ENCODE results near the gene ANXA4. TPM values are rescaled to one million over a fixed set of nuclear protein-coding genes. Genes with fewer than 3 reads are reported as not detected.
A peak's percentile ranks its signal among the peaks of the same experiment; 100 is the strongest.
"Not testable (repeated sequence)": the region's sequence is repeated elsewhere in the genome, so short reads cannot be mapped to it uniquely, and the experiment has no call there.

The ANXA4 gene
- total RNA-seq, 1 experiment from 2014 or later = 3.0 TPM

- H3K27me3 ChIP-seq (ENCODE audit: control insufficient read depth, insufficient read depth, low read length) = no peaks in the 10 kb centered on the region
- no peak for DNase-seq
- H3K36me3 ChIP-seq (replicated peaks; ENCODE audit: control insufficient read depth, insufficient read depth, low read length) = no peaks in the 10 kb centered on the region; the same call in 1 of the 2 replicates
- no peak overlapping the region for H3K4me3 ChIP-seq (ENCODE audit: insufficient read depth, low read depth, low read length)
Observed at GRCh38 chr2:69789772-69790600, 48.1 kb downstream of the ANXA4 start.

- no peak overlapping the region for H3K4me3 ChIP-seq (ENCODE audit: insufficient read depth, low read depth, low read length)
- no peaks in the 10 kb centered on the region for H3K27me3 ChIP-seq (ENCODE audit: control insufficient read depth, insufficient read depth, low read length)
- DNase-seq = no peak
- no peaks in the 10 kb centered on the region; the same call in 1 of the 2 replicates for H3K36me3 ChIP-seq (replicated peaks; ENCODE audit: control insufficient read depth, insufficient read depth, low read length)
Observed at GRCh38 chr2:69790601-69790959, 48.6 kb downstream of the ANXA4 start.

DNA sequence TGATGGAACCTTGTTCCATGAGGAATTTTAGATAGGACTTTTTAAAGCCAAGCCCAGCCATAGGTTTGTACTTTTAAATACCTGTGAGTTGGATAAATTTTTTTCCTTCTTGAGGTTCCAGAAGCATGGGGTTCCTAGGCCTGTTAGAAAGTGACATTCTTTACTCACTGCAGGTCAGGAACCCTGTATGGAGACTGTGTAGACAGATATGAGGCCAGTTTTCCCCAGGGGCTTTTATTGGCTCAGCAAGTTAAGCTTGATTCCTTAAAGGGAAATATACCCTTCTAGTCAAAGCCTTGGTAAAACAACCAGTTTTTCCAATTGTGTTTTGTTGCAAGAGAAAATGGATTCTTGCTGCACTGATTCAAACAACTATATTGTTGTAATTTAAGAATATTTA lies 49.1 kb downstream of the ANXA4 start:
- Histone ChIP-seq H3K36me3 (replicated peaks; ENCODE audit: control insufficient read depth, insufficient read depth, low read length) (no peaks in the 10 kb centered on the region; the same call in 1 of the 2 replicates), H3K27me3 (ENCODE audit: control insufficient read depth, insufficient read depth, low read length) (no peaks in the 10 kb centered on the region), H3K4me3 (ENCODE audit: insufficient read depth, low read depth, low read length) (no peak overlapping the region)
- DNase-seq = no peak

DNA sequence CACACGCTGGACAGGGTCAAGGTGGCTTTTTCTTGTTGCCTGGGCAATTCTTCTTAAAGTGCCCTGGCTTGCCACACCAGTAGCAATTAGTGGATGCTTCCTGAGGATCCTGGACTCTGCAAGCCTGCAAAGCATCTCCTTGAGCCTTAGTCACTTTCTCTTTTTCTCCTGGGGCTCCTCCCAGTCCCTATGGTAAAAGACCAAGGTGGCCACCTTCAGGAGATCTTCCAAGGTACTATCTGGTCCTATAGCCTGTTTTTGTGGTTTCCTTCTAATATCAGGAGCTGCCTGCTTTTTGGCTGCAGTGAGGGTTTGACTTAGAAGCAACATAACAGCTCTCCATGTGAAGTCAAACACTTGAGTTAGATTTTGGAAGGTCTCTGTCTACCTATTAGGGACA lies 54.2 kb downstream of the ANXA4 start:
- DNase-seq = no peak
- Histone ChIP-seq H3K27me3 (ENCODE audit: control insufficient read depth, insufficient read depth, low read length) (no peaks in the 10 kb centered on the region), H3K4me3 (ENCODE audit: insufficient read depth, low read depth, low read length) (no peak overlapping the region), H3K36me3 (replicated peaks; ENCODE audit: control insufficient read depth, insufficient read depth, low read length) (no peaks in the 10 kb centered on the region)

DNA sequence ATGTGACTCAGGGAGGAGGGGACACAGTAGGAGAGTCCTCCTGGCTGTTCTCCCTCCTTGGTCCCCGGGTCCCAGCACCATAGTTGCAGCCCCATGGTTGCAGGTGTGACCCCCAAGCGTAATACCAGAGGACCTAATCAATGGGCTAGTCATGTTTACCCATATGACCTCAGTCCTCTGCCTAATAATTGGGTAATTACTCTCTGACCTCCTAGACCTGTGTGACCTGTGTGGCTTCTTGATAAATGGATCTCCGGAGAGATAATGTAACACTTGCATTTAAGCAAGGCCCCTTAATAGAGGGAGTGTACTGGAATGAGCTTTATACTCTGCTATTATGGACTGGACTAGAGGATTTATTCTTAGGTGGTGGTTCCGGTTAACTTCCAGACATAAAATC lies 55.3 kb downstream of the ANXA4 start:
- Histone ChIP-seq H3K36me3 (replicated peaks; ENCODE audit: control insufficient read depth, insufficient read depth, low read length) (no peaks in the 10 kb centered on the region), H3K27me3 (ENCODE audit: control insufficient read depth, insufficient read depth, low read length) (no peaks in the 10 kb centered on the region), H3K4me3 (ENCODE audit: insufficient read depth, low read depth, low read length) (no peak overlapping the region; the same call in 1 of the 2 replicates)
- DNase-seq = no peak

DNA sequence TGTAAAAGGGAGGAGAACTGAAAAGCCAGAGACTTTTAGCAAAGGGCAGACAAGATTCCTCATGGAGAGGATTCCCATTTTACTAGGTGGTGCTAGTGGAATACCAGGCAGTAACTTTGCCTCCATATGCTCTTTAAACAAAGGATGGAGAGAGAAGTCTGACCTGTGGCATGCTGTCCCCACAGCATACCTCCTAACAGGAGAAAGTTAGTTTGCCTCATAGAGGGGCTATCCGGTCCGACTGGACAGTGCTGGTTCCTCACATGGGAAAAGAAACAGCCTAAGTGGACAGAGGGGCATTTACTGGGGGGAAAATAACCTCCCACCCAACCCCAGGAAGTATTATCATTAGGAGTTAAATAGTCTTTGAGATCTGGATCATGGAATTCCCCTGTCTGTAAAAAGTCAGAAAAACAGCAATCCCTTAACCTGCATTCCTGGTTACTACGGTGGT lies 55.9 kb downstream of the ANXA4 start:
- peak overlapping the region; percentile 13; the same call in 1 of the 2 replicates for H3K4me3 ChIP-seq (ENCODE audit: insufficient read depth, low read depth, low read length)

DNA sequence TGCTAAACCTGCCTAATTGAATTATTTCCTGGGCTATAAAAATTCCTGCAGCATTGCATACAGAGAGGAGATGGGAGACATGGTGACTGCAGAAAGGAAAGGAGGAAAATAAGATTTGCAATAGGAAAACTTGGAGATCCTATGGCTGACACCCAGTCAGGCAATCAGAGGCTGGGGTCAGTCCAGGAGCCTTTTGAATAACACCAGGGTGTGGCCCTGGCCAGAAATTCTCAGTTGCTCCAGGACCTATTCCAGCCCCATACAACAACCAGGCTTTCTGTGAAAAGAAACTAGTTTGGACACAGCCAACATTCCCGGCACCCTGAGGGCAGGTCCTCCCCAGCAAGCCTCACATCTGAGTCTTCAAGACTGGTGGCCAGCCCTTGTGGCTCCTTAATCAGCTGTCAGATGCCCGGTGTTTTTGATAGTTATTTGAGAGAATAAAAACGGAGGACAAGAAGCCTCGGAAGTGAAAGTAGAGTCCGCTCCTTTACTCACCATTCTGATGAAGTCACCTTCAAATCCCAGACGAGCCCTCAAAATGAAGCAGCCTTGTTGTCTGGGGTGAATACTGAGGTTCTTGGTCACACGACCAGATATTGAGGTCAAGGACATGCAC lies 56.5 kb downstream of the ANXA4 start:
- peak overlapping the region; percentile 13; the same call in 1 of the 2 replicates for H3K4me3 ChIP-seq (ENCODE audit: insufficient read depth, low read depth, low read length)
- no peaks in the 10 kb centered on the region for H3K36me3 ChIP-seq (replicated peaks; ENCODE audit: control insufficient read depth, insufficient read depth, low read length)
- no peaks in the 10 kb centered on the region for H3K27me3 ChIP-seq (ENCODE audit: control insufficient read depth, insufficient read depth, low read length)
- no peak for DNase-seq

More for the DNA sequence above, 55.9 kb downstream of the ANXA4 start:
- Histone ChIP-seq H3K27me3 (ENCODE audit: control insufficient read depth, insufficient read depth, low read length) (no peaks in the 10 kb centered on the region), H3K36me3 (replicated peaks; ENCODE audit: control insufficient read depth, insufficient read depth, low read length) (no peaks in the 10 kb centered on the region)
- DNase-seq = no peak

- H3K27me3 ChIP-seq (ENCODE audit: control insufficient read depth, insufficient read depth, low read length) = no peaks in the 10 kb centered on the region
- no peaks in the 10 kb centered on the region for H3K36me3 ChIP-seq (replicated peaks; ENCODE audit: control insufficient read depth, insufficient read depth, low read length)
- no peak for DNase-seq
- peak overlapping the region; percentile 12; the same call in 1 of the 2 replicates for H3K4me3 ChIP-seq (ENCODE audit: insufficient read depth, low read depth, low read length)
Observed at GRCh38 chr2:69798909-69799526, 57.1 kb downstream of the ANXA4 start.

DNA sequence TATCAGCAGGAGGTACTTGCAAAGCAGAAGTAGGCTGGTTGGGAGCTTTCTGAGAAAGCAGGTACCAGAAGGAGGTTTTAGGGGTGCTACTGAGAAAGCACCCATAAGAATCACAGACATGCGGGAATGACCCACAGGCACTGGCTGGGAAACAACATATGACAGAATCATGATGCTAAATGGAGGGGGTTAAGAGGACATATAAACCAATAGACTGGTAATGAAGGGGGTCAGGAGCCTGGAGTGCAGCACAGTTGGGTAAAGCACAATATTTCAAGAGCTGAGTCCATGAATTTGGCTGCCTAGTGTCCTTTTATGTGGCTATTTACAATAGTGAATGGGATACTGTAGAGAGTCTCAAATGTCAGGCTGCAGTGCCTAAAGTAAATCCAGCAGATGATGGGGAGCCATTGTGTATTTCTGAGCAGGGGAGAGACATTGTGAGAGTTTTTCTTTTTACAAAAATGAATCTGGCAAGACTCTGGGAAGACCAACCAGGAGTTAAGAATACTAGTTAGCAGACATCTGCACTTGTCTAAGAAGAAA lies 59.9 kb downstream of the ANXA4 start:
- no peak for DNase-seq
- H3K36me3 ChIP-seq (replicated peaks; ENCODE audit: control insufficient read depth, insufficient read depth, low read length) = no peaks in the 10 kb centered on the region
- H3K27me3 ChIP-seq (ENCODE audit: control insufficient read depth, insufficient read depth, low read length) = no peaks in the 10 kb centered on the region
- H3K4me3 ChIP-seq (ENCODE audit: insufficient read depth, low read depth, low read length) = no peak overlapping the region

- not testable (repeated sequence) for DNase-seq; H3K4me3 ChIP-seq (ENCODE audit: insufficient read depth, low read depth, low read length); H3K36me3 ChIP-seq (replicated peaks; ENCODE audit: control insufficient read depth, insufficient read depth, low read length); H3K27me3 ChIP-seq (ENCODE audit: control insufficient read depth, insufficient read depth, low read length)
Observed at GRCh38 chr2:69802781-69803367, 60.9 kb downstream of the ANXA4 start.

DNA sequence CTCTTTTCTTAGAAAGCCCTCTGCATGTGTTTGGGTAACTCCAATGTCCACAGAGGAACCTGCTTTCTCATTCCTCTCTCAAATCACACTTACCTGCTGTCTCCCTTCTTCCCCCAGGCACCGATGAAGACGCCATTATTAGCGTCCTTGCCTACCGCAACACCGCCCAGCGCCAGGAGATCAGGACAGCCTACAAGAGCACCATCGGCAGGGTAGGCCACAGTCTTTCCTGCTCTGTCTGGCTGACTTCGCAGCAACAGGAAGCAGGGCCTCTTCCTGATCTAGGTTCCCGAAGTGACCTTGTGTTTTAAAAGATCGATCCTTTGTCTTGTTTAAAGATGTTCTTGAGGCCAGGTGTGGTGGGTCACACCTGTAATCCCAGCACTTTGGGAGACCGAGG lies 62.5 kb downstream of the ANXA4 start:
- DNase-seq = no peak

GRCh38 chr2:69805887-69806286 lies 64.0 kb downstream of the ANXA4 start:
- no peaks in the 10 kb centered on the region for H3K36me3 ChIP-seq (replicated peaks; ENCODE audit: control insufficient read depth, insufficient read depth, low read length)
- H3K27me3 ChIP-seq (ENCODE audit: control insufficient read depth, insufficient read depth, low read length) = no peaks in the 10 kb centered on the region
- DNase-seq = no peak
- H3K4me3 ChIP-seq (ENCODE audit: insufficient read depth, low read depth, low read length) = no peak overlapping the region

More for the DNA sequence above, 62.5 kb downstream of the ANXA4 start:
- H3K36me3 ChIP-seq (replicated peaks; ENCODE audit: control insufficient read depth, insufficient read depth, low read length) = no peaks in the 10 kb centered on the region
- no peaks in the 10 kb centered on the region for H3K27me3 ChIP-seq (ENCODE audit: control insufficient read depth, insufficient read depth, low read length)
- no peak overlapping the region for H3K4me3 ChIP-seq (ENCODE audit: insufficient read depth, low read depth, low read length)

GRCh38 chr2:69807821-69808540 lies 66.0 kb downstream of the ANXA4 start:
- no peaks in the 10 kb centered on the region for H3K27me3 ChIP-seq (ENCODE audit: control insufficient read depth, insufficient read depth, low read length)
- no peaks in the 10 kb centered on the region for H3K36me3 ChIP-seq (replicated peaks; ENCODE audit: control insufficient read depth, insufficient read depth, low read length)
- no peak overlapping the region for H3K4me3 ChIP-seq (ENCODE audit: insufficient read depth, low read depth, low read length)
- no peak for DNase-seq

- Histone ChIP-seq H3K27me3 (ENCODE audit: control insufficient read depth, insufficient read depth, low read length) (no peaks in the 10 kb centered on the region), H3K4me3 (ENCODE audit: insufficient read depth, low read depth, low read length) (no peak overlapping the region), H3K36me3 (replicated peaks; ENCODE audit: control insufficient read depth, insufficient read depth, low read length) (no peaks in the 10 kb centered on the region)
- DNase-seq = no peak
Observed at GRCh38 chr2:69810550-69810949, 68.6 kb downstream of the ANXA4 start.

Data from H7 (cell line).